HepG2 (cell line): ENCODE results near the gene TSPAN2. TPM values are rescaled to one million over a fixed set of nuclear protein-coding genes. Genes with fewer than 3 reads are reported as not detected.

Source experiments
- ATAD3A ChIP-seq: sonication (generic); formaldehyde crosslinking; IDR thresholded peaks from 2 replicates; pipeline ENCODE4 v1.4.0; 2020; ENCODE audit warnings: missing genetic modification reagents
- ATF7 ChIP-seq, 2 experiments: fragments of 450-650 bp in 1 of 2; sonication (generic) in 1 of 2; formaldehyde crosslinking in 1 of 2; IDR thresholded peaks; 2 replicates each; pipeline versions ENCODE4 v1.4.0 to v1.6.1; 2016 to 2020; ENCODE audit warnings: antibody characterized with exemption in 1 of 2, mild to moderate bottlenecking in 1 of 2, missing genetic modification reagents in 1 of 2
- DNMT1 ChIP-seq: sonication (generic); formaldehyde crosslinking; IDR thresholded peaks from 2 replicates; pipeline ENCODE4 v1.5.1; 2020; ENCODE audit warnings: mild to moderate bottlenecking, missing genetic modification reagents
- KAT8 ChIP-seq: IDR thresholded peaks from 2 replicates; pipeline ENCODE4 v1.6.1; 2016; ENCODE audit warnings: missing genetic modification reagents, missing compliant biosample characterization
- MBNL3 ChIP-seq: fragments of 250-450 bp; sonication (Bioruptor Pico); conservative IDR thresholded peaks from 2 replicates; pipeline ENCODE4 v1.8.0; 2022; ENCODE audit warnings: mild to moderate bottlenecking, inconsistent platforms
- MEIS2 ChIP-seq: sonication (generic); formaldehyde crosslinking; IDR thresholded peaks from 2 replicates; pipeline ENCODE4 v1.9.0; 2021; ENCODE audit warnings: mild to moderate bottlenecking, missing genetic modification reagents
- MTF1 ChIP-seq: sonication (generic); formaldehyde crosslinking; IDR thresholded peaks from 2 replicates; pipeline ENCODE4 v1.5.0; 2020; ENCODE audit warnings: missing genetic modification reagents
- NONO ChIP-seq, 2 experiments: fragments of 450-650 bp in 1 of 2; sonication (generic) in 1 of 2; formaldehyde crosslinking in 1 of 2; IDR thresholded peaks in 1 of 2; conservative IDR thresholded peaks in 1 of 2; 2 replicates each; pipeline versions ENCODE4 v1.6.1 to v1.8.0; 2017 to 2022; ENCODE audit warnings: mild to moderate bottlenecking in 1 of 2, missing genetic modification reagents in 1 of 2, moderate library complexity in 1 of 2
- SSRP1 ChIP-seq: IDR thresholded peaks from 2 replicates; pipeline ENCODE4 v1.6.1; 2016; ENCODE audit warnings: control low read depth
- STAT5B ChIP-seq: sonication (generic); formaldehyde crosslinking; IDR thresholded peaks from 2 replicates; pipeline ENCODE4 v1.4.0; 2020; ENCODE audit warnings: missing genetic modification reagents
- THYN1 ChIP-seq: sonication (generic); formaldehyde crosslinking; IDR thresholded peaks from 2 replicates; pipeline ENCODE4 v1.8.1; 2023; ENCODE audit warnings: low read depth, mild to moderate bottlenecking, moderate library complexity, missing genetic modification reagents, borderline replicate concordance
- ZFP82 ChIP-seq: sonication (generic); formaldehyde crosslinking; IDR thresholded peaks from 2 replicates; pipeline ENCODE4 v1.5.1; 2020; ENCODE audit warnings: mild to moderate bottlenecking, missing genetic modification reagents, borderline replicate concordance
- ZMYM4 ChIP-seq: sonication (generic); formaldehyde crosslinking; IDR thresholded peaks from 2 replicates; pipeline ENCODE4 v1.8.1; 2023; ENCODE audit warnings: mild to moderate bottlenecking, missing genetic modification reagents
- ZNF256 ChIP-seq: sonication (generic); formaldehyde crosslinking; conservative IDR thresholded peaks from 2 replicates; pipeline ENCODE4 v1.4.0; 2020; ENCODE audit warnings: missing genetic modification reagents
- ZNF558 ChIP-seq: sonication (generic); formaldehyde crosslinking; IDR thresholded peaks from 2 replicates; pipeline ENCODE4 v1.9.0; 2022; ENCODE audit warnings: mild to moderate bottlenecking, missing genetic modification reagents, borderline replicate concordance
- ZNF614 ChIP-seq: IDR thresholded peaks from 2 replicates; pipeline ENCODE4 v1.6.1; 2018; ENCODE audit warnings: missing biosample characterization, missing genetic modification reagents, inconsistent platforms, borderline replicate concordance
- ZNF709 ChIP-seq: sonication (generic); formaldehyde crosslinking; IDR thresholded peaks from 2 replicates; pipeline ENCODE4 v1.5.0; 2020; ENCODE audit warnings: mild to moderate bottlenecking, missing genetic modification reagents
- ZNF724P ChIP-seq: sonication (generic); formaldehyde crosslinking; IDR thresholded peaks from 2 replicates; pipeline ENCODE4 v1.8.0; 2022; ENCODE audit warnings: missing genetic modification reagents, borderline replicate concordance
- ZNF749 ChIP-seq: sonication (generic); formaldehyde crosslinking; IDR thresholded peaks from 2 replicates; pipeline ENCODE4 v1.8.0; 2022; ENCODE audit warnings: mild to moderate bottlenecking, missing genetic modification reagents, moderate library complexity, borderline replicate concordance
- polyA plus RNA-seq, 8 experiments: library from polyadenylated mRNA; depleted of rRNA in 3 of 8; stranded (reverse) in 7 of 8; unstranded in 1 of 8; fragments of >200 nt; fragmentation: Illumina TruSeq in 4 of 8; extraction: Trizol in 4 of 8; gene quantifications; 2 replicates each; pipeline versions ENCODE4 v1.2.1 to v1.2.3, GENCODE V29; 2011 to 2016; ENCODE audit warnings: low read depth in 4 of 8, missing spikeins in 1 of 8, mixed read lengths in 1 of 8; ENCODE audit not compliant: insufficient read depth in 1 of 8
- total RNA-seq, 5 experiments: library from RNA; depleted of rRNA; stranded (reverse); fragments of >200 nt; fragmentation: Illumina TruSeq; extraction: Trizol; gene quantifications; 2 replicates each; pipeline ENCODE4 v1.2.3, GENCODE V29; 2016; ENCODE audit warnings: low read depth in 1 of 5
- TF ChIP-seq, protein P1 (sequence below): sonication (generic); formaldehyde crosslinking; IDR thresholded peaks from 2 replicates; pipeline ENCODE4 v1.4.0; 2020; ENCODE audit warnings: missing genetic modification reagents
- TF ChIP-seq, protein P2 (sequence below), 2 experiments: sonication (generic) in 1 of 2; formaldehyde crosslinking in 1 of 2; IDR thresholded peaks; 2 replicates each; pipeline versions ENCODE4 v1.5.1 to v1.6.1; 2011 to 2020; ENCODE audit warnings: borderline replicate concordance in 1 of 2, low read depth in 1 of 2, low read length in 1 of 2, mild to moderate bottlenecking in 1 of 2, missing genetic modification reagents in 1 of 2, moderate library complexity in 1 of 2
- TF ChIP-seq, protein P3 (sequence below): IDR thresholded peaks from 2 replicates; pipeline ENCODE4 v1.6.1; 2016; ENCODE audit warnings: low read depth, control low read depth

Gene TSPAN2
- total and polyA plus RNA-seq, 2 of the 13 experiments (the other 11 are each of a cell fraction or from before 2014, with no cell fraction given), result not detected

DNA sequence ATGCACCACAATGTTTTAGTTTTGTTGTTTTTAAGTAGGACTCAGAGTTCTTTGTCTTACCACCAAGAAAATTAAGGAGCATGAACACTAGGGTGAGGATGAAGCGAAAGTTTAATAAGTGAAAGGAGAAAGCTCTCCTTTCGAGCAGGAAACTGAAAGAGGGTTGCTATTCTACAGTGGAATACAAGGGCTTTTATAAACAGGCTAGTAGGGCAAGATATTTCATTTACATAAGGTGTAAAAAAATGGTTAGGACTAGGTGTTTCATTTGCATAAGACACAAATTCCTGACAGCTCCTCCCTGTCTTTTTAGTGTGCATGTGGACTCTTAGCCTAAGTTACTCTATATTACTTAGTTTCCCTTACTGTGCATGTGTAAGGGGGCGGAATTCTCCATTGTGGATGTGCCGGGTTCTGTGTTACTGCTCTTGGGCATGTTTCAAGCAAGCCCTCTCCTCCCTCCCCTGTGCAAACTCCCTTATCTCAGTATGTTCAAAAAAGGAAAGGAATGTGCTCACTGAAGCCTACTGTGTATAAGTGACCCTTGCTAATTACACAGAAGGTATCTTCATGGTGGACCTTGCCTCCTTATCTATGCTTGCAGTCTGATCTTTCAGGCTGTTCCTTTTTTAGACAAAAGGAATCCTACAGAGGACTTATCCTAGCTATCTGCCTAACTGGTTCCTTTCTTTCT is 52.3 kb downstream of the TSPAN2 start (continued):
- TF ChIP-seq, protein P1, sequence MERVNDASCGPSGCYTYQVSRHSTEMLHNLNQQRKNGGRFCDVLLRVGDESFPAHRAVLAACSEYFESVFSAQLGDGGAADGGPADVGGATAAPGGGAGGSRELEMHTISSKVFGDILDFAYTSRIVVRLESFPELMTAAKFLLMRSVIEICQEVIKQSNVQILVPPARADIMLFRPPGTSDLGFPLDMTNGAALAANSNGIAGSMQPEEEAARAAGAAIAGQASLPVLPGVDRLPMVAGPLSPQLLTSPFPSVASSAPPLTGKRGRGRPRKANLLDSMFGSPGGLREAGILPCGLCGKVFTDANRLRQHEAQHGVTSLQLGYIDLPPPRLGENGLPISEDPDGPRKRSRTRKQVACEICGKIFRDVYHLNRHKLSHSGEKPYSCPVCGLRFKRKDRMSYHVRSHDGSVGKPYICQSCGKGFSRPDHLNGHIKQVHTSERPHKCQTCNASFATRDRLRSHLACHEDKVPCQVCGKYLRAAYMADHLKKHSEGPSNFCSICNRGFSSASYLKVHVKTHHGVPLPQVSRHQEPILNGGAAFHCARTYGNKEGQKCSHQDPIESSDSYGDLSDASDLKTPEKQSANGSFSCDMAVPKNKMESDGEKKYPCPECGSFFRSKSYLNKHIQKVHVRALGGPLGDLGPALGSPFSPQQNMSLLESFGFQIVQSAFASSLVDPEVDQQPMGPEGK (CRISPR knock-in tag), result peak; percentile 67; the same call in 1 of the 2 replicates
- TF ChIP-seq ATAD3A (CRISPR knock-in tag) (no peak), NONO (IDR thresholded peaks at IDR 0.05) (no peak), NONO (CRISPR knock-in tag; conservative IDR thresholded peaks at IDR 0.05) (peak; percentile 57; the same call in 1 of the 2 replicates), ATF7 (IDR thresholded peaks at IDR 0.05) (no peak), ATF7 (CRISPR knock-in tag; IDR thresholded peaks at IDR 0.05) (no peak), ZNF256 (CRISPR knock-in tag) (no peak), STAT5B (CRISPR knock-in tag) (no peak), ZMYM4 (CRISPR knock-in tag) (peak; percentile 80), SSRP1 (CRISPR knock-in tag) (no peak), ZFP82 (CRISPR knock-in tag) (no peak), MTF1 (CRISPR knock-in tag) (no peak), ZNF749 (CRISPR knock-in tag) (no peak), ZNF724P (CRISPR knock-in tag) (no peak), ZNF709 (CRISPR knock-in tag) (no peak), ZNF614 (no peak), DNMT1 (CRISPR knock-in tag) (no peak), ZNF558 (no peak), THYN1 (CRISPR knock-in tag) (no peak), MEIS2 (CRISPR knock-in tag) (no peak), KAT8 (CRISPR knock-in tag) (peak; percentile 21; the same call in 1 of the 2 replicates), MBNL3 (no peak)
- TF ChIP-seq, protein P2, sequence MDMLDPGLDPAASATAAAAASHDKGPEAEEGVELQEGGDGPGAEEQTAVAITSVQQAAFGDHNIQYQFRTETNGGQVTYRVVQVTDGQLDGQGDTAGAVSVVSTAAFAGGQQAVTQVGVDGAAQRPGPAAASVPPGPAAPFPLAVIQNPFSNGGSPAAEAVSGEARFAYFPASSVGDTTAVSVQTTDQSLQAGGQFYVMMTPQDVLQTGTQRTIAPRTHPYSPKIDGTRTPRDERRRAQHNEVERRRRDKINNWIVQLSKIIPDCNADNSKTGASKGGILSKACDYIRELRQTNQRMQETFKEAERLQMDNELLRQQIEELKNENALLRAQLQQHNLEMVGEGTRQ (IDR thresholded peaks at IDR 0.05; ENCODE audit: low read depth, low read length), result no peak
- TF ChIP-seq, protein P2 (CRISPR knock-in tag; IDR thresholded peaks at IDR 0.05; ENCODE audit: borderline replicate concordance), result peak; percentile 45; the same call in 1 of the 2 replicates
- TF ChIP-seq, protein P3, sequence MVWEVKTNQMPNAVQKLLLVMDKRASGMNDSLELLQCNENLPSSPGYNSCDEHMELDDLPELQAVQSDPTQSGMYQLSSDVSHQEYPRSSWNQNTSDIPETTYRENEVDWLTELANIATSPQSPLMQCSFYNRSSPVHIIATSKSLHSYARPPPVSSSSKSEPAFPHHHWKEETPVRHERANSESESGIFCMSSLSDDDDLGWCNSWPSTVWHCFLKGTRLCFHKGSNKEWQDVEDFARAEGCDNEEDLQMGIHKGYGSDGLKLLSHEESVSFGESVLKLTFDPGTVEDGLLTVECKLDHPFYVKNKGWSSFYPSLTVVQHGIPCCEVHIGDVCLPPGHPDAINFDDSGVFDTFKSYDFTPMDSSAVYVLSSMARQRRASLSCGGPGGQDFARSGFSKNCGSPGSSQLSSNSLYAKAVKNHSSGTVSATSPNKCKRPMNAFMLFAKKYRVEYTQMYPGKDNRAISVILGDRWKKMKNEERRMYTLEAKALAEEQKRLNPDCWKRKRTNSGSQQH (CRISPR knock-in tag), result no peak
